SK-N-SH (cell line): Measurements from ENCODE around the gene ABCA10. TPM values are rescaled to one million over a fixed set of nuclear protein-coding genes. Genes with fewer than 3 reads are reported as not detected.

ENCODE experiments used
- CTCF ChIA-PET: fragments of 300-600, 350-600 bp; formaldehyde crosslinking; extraction: SDS; loops from one replicate; lab custom pipeline; 2021; lab: Yijun Ruan, JAX
- POLR2A ChIA-PET: fragments of 350-600 bp; sonication (Branson Sonifier 250); formaldehyde crosslinking; extraction: SDS; loops from one replicate; lab custom pipeline; 2020; ENCODE audit warnings: antibody characterized with exemption, inconsistent platforms; lab: Yijun Ruan, JAX
- DNase-seq: peaks from one replicate; pipeline ENCODE4 v3.0.0; 2012
- H2AFZ ChIP-seq: fragments of 200-600 bp; sonication (generic); 2 replicates; pipeline ENCODE4 v1.8.1; 2016; ENCODE audit warnings: antibody characterized with exemption, mild to moderate bottlenecking, low read depth
- H3F3A ChIP-seq: fragments of 200-600 bp; sonication (generic); replicated peaks from 2 replicates; pipeline ENCODE3; 2016; ENCODE audit warnings: antibody characterized with exemption, mild to moderate bottlenecking; ENCODE audit not compliant: insufficient read depth
- H3K27ac ChIP-seq, 2 experiments: fragments of 200-500 bp in 1 of 2; fragments of 200-600 bp in 1 of 2; sonication (Bioruptor generic) in 1 of 2; sonication (generic), shearing (Covaris generic) in 1 of 2; 2 replicates each; pipeline versions ENCODE4 v1.5.1 to v1.6.1; 2014 to 2016; ENCODE audit warnings: low read depth in 2 of 2, inconsistent platforms in 1 of 2, low read length in 1 of 2, mild to moderate bottlenecking in 1 of 2, mixed read lengths in 1 of 2
- H3K27me3 ChIP-seq: fragments of 200-600 bp; sonication (generic), shearing (Covaris generic); 2 replicates; pipeline ENCODE4 v1.6.1; 2016; ENCODE audit warnings: mixed run types; ENCODE audit not compliant: insufficient read depth
- H3K36me3 ChIP-seq, 2 experiments: fragments of 200-500 bp in 1 of 2; fragments of 200-600 bp in 1 of 2; sonication (Bioruptor generic) in 1 of 2; sonication (generic) in 1 of 2; replicated peaks in 1 of 2; 2 replicates each; pipeline versions ENCODE3 to v1.5.1; 2014 to 2016; ENCODE audit warnings: low read length in 1 of 2, mild to moderate bottlenecking in 1 of 2; ENCODE audit not compliant: insufficient read depth in 2 of 2, control insufficient read depth in 1 of 2
- H3K4me1 ChIP-seq, 2 experiments: fragments of 200-500 bp in 1 of 2; fragments of 200-600 bp in 1 of 2; sonication (Bioruptor generic) in 1 of 2; sonication (generic), shearing (Covaris generic) in 1 of 2; 2 replicates each; pipeline versions ENCODE4 v1.5.1 to v1.6.1; 2014 to 2016; ENCODE audit warnings: low read depth in 1 of 2, low read length in 1 of 2, mixed run types in 1 of 2; ENCODE audit not compliant: insufficient read depth in 2 of 2, control insufficient read depth in 1 of 2
- H3K4me2 ChIP-seq: fragments of 200-600 bp; sonication (generic), shearing (Covaris generic); 2 replicates; pipeline ENCODE4 v1.6.1; 2017; ENCODE audit warnings: mixed run types
- H3K4me3 ChIP-seq, 2 experiments: fragments of 200-500 bp in 1 of 2; fragments of 200-600 bp in 1 of 2; sonication (Bioruptor generic) in 1 of 2; sonication (generic), shearing (Covaris generic) in 1 of 2; 2 replicates each; pipeline versions ENCODE4 v1.5.1 to v1.8.1; 2014 to 2016; ENCODE audit warnings: low read depth in 2 of 2, inconsistent platforms in 1 of 2, low read length in 1 of 2, mild to moderate bottlenecking in 1 of 2, mixed read lengths in 1 of 2, moderate library complexity in 1 of 2
- H3K79me2 ChIP-seq: fragments of 200-600 bp; sonication (generic); 2 replicates; pipeline ENCODE4 v1.8.1; 2017; ENCODE audit warnings: mild to moderate bottlenecking; ENCODE audit not compliant: insufficient read depth
- H3K9ac ChIP-seq: fragments of 200-600 bp; sonication (generic); 2 replicates; pipeline ENCODE4 v1.6.1; 2017; ENCODE audit warnings: mixed run types
- H3K9me2 ChIP-seq: fragments of 200-600 bp; sonication (generic); 2 replicates; pipeline ENCODE4 v1.6.1; 2017; ENCODE audit warnings: mixed run types
- H3K9me3 ChIP-seq: fragments of 200-600 bp; sonication (generic); 2 replicates; pipeline ENCODE4 v1.6.1; 2017; ENCODE audit warnings: mixed run types, mild to moderate bottlenecking, moderate library complexity
- H4K20me1 ChIP-seq: fragments of 200-600 bp; sonication (generic); 2 replicates; pipeline ENCODE4 v1.6.1; 2017; ENCODE audit warnings: mild to moderate bottlenecking, mixed run types; ENCODE audit not compliant: insufficient read depth
- CTCF ChIP-seq: fragments of 200-600 bp; sonication (generic); IDR thresholded peaks from 2 replicates; pipeline ENCODE4 v1.6.1; 2017; ENCODE audit warnings: antibody characterized with exemption, mild to moderate bottlenecking, moderate library complexity
- NRF1 ChIP-seq: IDR thresholded peaks from 2 replicates; pipeline ENCODE4 v1.6.1; 2012; ENCODE audit warnings: low read depth, mild to moderate bottlenecking, low read length
- RCOR1 ChIP-seq: fragments of 150-350 bp; IDR thresholded peaks from 2 replicates; pipeline ENCODE4 v1.6.1; 2017; ENCODE audit warnings: antibody characterized with exemption, low read length
- RFX5 ChIP-seq: IDR thresholded peaks from 2 replicates; pipeline ENCODE4 v1.6.1; 2012; ENCODE audit warnings: mild to moderate bottlenecking, improper control_type of control experiment, low read length
- SIN3A ChIP-seq: IDR thresholded peaks from 2 replicates; pipeline ENCODE4 v1.6.1; 2012; ENCODE audit warnings: low read depth, mild to moderate bottlenecking, low read length, moderate library complexity, borderline replicate concordance
- ZBTB33 ChIP-seq: IDR thresholded peaks from 2 replicates; pipeline ENCODE4 v1.4.0; 2012; ENCODE audit warnings: low read depth, borderline replicate concordance
- polyA plus RNA-seq, 3 experiments: library from polyadenylated mRNA; depleted of rRNA; stranded (reverse); fragments of >200 nt; gene quantifications; 2 replicates each; pipeline ENCODE4 v1.2.3, GENCODE V29; 2012
- TF ChIP-seq, protein P1 (sequence below): fragments of 150-350 bp; IDR thresholded peaks from 2 replicates; pipeline ENCODE4 v1.6.1; 2016; ENCODE audit warnings: mild to moderate bottlenecking, low read depth, low read length
- TF ChIP-seq, protein P2 (sequence below): IDR thresholded peaks from 2 replicates; pipeline ENCODE4 v1.6.1; 2012; ENCODE audit warnings: mild to moderate bottlenecking, low read depth, low read length, moderate library complexity

The ABCA10 gene
- polyA plus RNA-seq, 1 of the 3 experiments (the other 2 are of a cell fraction) = 0.07 TPM

DNA sequence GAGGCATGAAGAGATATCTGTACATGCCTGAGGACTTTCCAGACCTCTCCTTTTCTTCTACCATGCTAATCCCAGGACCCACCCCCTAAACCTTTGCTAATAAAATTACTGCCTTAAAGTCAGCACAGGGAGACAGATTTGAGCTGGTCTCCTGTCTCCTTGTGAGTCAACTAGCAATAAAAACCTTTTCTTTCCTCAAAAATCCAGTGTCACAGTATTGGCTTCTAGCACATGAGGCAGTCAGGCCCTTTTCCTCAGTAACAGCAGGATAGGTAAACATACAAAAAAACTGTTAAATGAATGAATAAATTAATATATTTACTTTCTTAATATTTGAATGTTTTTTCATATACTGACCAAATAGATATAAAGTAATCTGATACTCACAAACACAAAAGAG lies 41.3 kb downstream of the ABCA10 start:
- Histone ChIP-seq H3K36me3 (no peaks in the 10 kb centered on the region), H3K4me1 (0 out of 4 replicates have a peak, but pooled peaks cover 0 to 3% of the 10 kb centered on the region in 2 experiments), H4K20me1 (no peaks in the 10 kb centered on the region), H3K9me3 (no peaks in the 10 kb centered on the region), H2AFZ (no peak overlapping the region), H3K4me3 (no peak overlapping the region), H3K9ac (no peak overlapping the region), H3K27ac (no peak overlapping the region), H3K27me3 (no peaks in the 10 kb centered on the region), H3K79me2 (no peaks in the 10 kb centered on the region), H3K9me2 (no peaks in the 10 kb centered on the region), H3K4me2 (no peak overlapping the region), H3F3A (no peaks in the 10 kb centered on the region)
- ChIA-PET CTCF (interaction anchor here (0.8 kb wide), 1 partner anchor 36 kb away, joined by 3 read pairs; no protein-coding TSS in a partner anchor), POLR2A (no interaction called here)
- DNase-seq = no peak
- TF ChIP-seq, protein P1, sequence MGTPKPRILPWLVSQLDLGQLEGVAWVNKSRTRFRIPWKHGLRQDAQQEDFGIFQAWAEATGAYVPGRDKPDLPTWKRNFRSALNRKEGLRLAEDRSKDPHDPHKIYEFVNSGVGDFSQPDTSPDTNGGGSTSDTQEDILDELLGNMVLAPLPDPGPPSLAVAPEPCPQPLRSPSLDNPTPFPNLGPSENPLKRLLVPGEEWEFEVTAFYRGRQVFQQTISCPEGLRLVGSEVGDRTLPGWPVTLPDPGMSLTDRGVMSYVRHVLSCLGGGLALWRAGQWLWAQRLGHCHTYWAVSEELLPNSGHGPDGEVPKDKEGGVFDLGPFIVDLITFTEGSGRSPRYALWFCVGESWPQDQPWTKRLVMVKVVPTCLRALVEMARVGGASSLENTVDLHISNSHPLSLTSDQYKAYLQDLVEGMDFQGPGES = no peak
- TF ChIP-seq ZBTB33 = no peak
- TF ChIP-seq, protein P2, sequence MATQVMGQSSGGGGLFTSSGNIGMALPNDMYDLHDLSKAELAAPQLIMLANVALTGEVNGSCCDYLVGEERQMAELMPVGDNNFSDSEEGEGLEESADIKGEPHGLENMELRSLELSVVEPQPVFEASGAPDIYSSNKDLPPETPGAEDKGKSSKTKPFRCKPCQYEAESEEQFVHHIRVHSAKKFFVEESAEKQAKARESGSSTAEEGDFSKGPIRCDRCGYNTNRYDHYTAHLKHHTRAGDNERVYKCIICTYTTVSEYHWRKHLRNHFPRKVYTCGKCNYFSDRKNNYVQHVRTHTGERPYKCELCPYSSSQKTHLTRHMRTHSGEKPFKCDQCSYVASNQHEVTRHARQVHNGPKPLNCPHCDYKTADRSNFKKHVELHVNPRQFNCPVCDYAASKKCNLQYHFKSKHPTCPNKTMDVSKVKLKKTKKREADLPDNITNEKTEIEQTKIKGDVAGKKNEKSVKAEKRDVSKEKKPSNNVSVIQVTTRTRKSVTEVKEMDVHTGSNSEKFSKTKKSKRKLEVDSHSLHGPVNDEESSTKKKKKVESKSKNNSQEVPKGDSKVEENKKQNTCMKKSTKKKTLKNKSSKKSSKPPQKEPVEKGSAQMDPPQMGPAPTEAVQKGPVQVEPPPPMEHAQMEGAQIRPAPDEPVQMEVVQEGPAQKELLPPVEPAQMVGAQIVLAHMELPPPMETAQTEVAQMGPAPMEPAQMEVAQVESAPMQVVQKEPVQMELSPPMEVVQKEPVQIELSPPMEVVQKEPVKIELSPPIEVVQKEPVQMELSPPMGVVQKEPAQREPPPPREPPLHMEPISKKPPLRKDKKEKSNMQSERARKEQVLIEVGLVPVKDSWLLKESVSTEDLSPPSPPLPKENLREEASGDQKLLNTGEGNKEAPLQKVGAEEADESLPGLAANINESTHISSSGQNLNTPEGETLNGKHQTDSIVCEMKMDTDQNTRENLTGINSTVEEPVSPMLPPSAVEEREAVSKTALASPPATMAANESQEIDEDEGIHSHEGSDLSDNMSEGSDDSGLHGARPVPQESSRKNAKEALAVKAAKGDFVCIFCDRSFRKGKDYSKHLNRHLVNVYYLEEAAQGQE = no peak
- TF ChIP-seq RFX5 = no peak
- no peak for TF ChIP-seq RCOR1
- TF ChIP-seq CTCF = no peak
- no peak for TF ChIP-seq SIN3A
- TF ChIP-seq NRF1 = no peak
